HCT116 (cell line): ENCODE measurements around the gene DAGLA.

Source experiments
- ATF3 ChIP-seq: IDR thresholded peaks from 2 replicates; pipeline ENCODE4 v1.6.1; 2012
- CTCF ChIP-seq, 3 experiments: fragments of 200-600 bp in 1 of 3; sonication (generic) in 1 of 3; IDR thresholded peaks in 2 of 3; conservative IDR thresholded peaks in 1 of 3; 2 replicates each; pipeline ENCODE4 v1.5.1; 2012 to 2017; ENCODE audit warnings: low read depth in 2 of 3, low read length in 2 of 3, antibody characterized with exemption in 1 of 3, borderline replicate concordance in 1 of 3, control low read depth in 1 of 3, mild to moderate bottlenecking in 1 of 3, mixed read lengths in 1 of 3, mixed run types in 1 of 3, moderate library complexity in 1 of 3; ENCODE audit not compliant: insufficient read depth in 1 of 3
- EZH2 ChIP-seq: fragments of 200-600 bp; sonication (generic); IDR thresholded peaks from 2 replicates; pipeline ENCODE4 v1.6.1; 2017; ENCODE audit warnings: antibody characterized with exemption, mixed run types
- EZH2phosphoT487 ChIP-seq: fragments of 200-600 bp; IDR thresholded peaks from 2 replicates; pipeline ENCODE4 v1.6.1; 2018; ENCODE audit warnings: antibody characterized with exemption, borderline replicate concordance
- FOSL1 ChIP-seq: IDR thresholded peaks from 2 replicates; pipeline ENCODE4 v1.6.1; 2012; ENCODE audit warnings: low read depth
- JUND ChIP-seq: IDR thresholded peaks from 2 replicates; pipeline ENCODE4 v1.6.1; 2012
- POLR2A ChIP-seq: IDR thresholded peaks from 2 replicates; pipeline ENCODE4 v1.7.0; 2011; ENCODE audit warnings: borderline replicate concordance; ENCODE audit not compliant: insufficient read depth, insufficient read length; ENCODE audit errors: extremely low read depth
- RAD21 ChIP-seq: IDR thresholded peaks from 2 replicates; pipeline ENCODE4 v1.6.1; 2012; ENCODE audit warnings: low read depth, mild to moderate bottlenecking
- REST ChIP-seq: IDR thresholded peaks from 2 replicates; pipeline ENCODE4 v1.6.1; 2012; ENCODE audit warnings: low read depth
- TCF7L2 ChIP-seq: IDR thresholded peaks from 2 replicates; pipeline ENCODE4 v1.7.0; 2011; ENCODE audit warnings: borderline replicate concordance, inconsistent platforms; ENCODE audit not compliant: insufficient read depth, insufficient read length; ENCODE audit errors: extremely low read depth
- ZFX ChIP-seq: fragments of 450-650 bp; IDR thresholded peaks from 2 replicates; pipeline ENCODE4 v1.6.1; 2017
- ZNF274 ChIP-seq: fragments of 200-500 bp; sonication (Bioruptor generic); IDR thresholded peaks from 2 replicates; pipeline ENCODE4 v1.6.1; 2014; ENCODE audit warnings: mild to moderate bottlenecking, low read depth, low read length, inconsistent platforms

GRCh38 chr11:61728940-61729219 lies 48.7 kb downstream of the DAGLA start:
- TF ChIP-seq CTCF (IDR thresholded peaks at IDR 0.05 in 2 of 3, conservative IDR thresholded peaks at IDR 0.05 in 1 of 3; ENCODE audit: borderline replicate concordance in 1 of 3, insufficient read depth in 1 of 3, low read depth in 2 of 3, low read length in 2 of 3) = no peak
- TF ChIP-seq POLR2A = no peak
- no peak for TF ChIP-seq EZH2
- TF ChIP-seq ZNF274 = no peak
- TF ChIP-seq RAD21 = no peak
- no peak for TF ChIP-seq EZH2phosphoT487
- TF ChIP-seq ATF3 = no peak
- no peak for TF ChIP-seq REST
- no peak; the same call in 1 of the 2 replicates for TF ChIP-seq JUND
- TF ChIP-seq ZFX = no peak
- TF ChIP-seq FOSL1 = no peak; the same call in 1 of the 2 replicates
- no peak for TF ChIP-seq TCF7L2
